CD8-positive, alpha-beta memory T cell (primary cell): Measurements from ENCODE around the gene ACSM5. TPM values are rescaled to one million over a fixed set of nuclear protein-coding genes. Genes with fewer than 3 reads are reported as not detected.

Source experiments
- CTCF ChIA-PET: fragments of 350-600 bp; sonication (Branson Sonifier 250); formaldehyde crosslinking; loops from one replicate; lab custom pipeline; 2021; ENCODE audit warnings: antibody characterized with exemption; lab: Charles Lee
- POLR2A ChIA-PET: fragments of 350-600 bp; sonication (Branson Sonifier 250); formaldehyde crosslinking; loops from one replicate; lab custom pipeline; 2021; ENCODE audit warnings: antibody characterized with exemption; lab: Charles Lee
- DNase-seq, 5 donors: peaks; one replicate each; pipeline versions ENCODE4 v3.0.0 to v3.0.0-alpha.2; 2020 to 2022; ENCODE audit warnings: mixed read lengths in 1 of 5
- H3K27ac ChIP-seq: one replicate; pipeline ENCODE4 v1.7.0; 2013; ENCODE audit warnings: low read depth, mild to moderate bottlenecking, low read length, moderate library complexity
- H3K27me3 ChIP-seq: 2 replicates; pipeline ENCODE4 v1.7.0; 2013; ENCODE audit warnings: low read length, mild to moderate bottlenecking; ENCODE audit not compliant: insufficient read depth, poor library complexity, severe bottlenecking
- H3K36me3 ChIP-seq: 2 replicates; pipeline ENCODE4 v1.7.0; 2013; ENCODE audit warnings: mild to moderate bottlenecking, low read length, moderate library complexity; ENCODE audit not compliant: insufficient read depth
- H3K4me1 ChIP-seq: 2 replicates; pipeline ENCODE4 v1.7.0; 2013; ENCODE audit warnings: mild to moderate bottlenecking, low read length, moderate library complexity; ENCODE audit not compliant: insufficient read depth
- H3K4me3 ChIP-seq: 2 replicates; pipeline ENCODE4 v1.7.0; 2013; ENCODE audit warnings: mild to moderate bottlenecking, low read length
- H3K9me3 ChIP-seq: 2 replicates; pipeline ENCODE4 v1.7.0; 2013; ENCODE audit warnings: mild to moderate bottlenecking, low read length
- H3K27ac Mint-ChIP-seq, 8 donors: one replicate each; pipeline ENCODE4 v1.8.0; 2020 to 2021; ENCODE audit warnings: mixed read lengths in 8 of 8, mild to moderate bottlenecking in 6 of 8, inconsistent platforms in 3 of 8, moderate library complexity in 3 of 8
- H3K27me3 Mint-ChIP-seq, 2 donors: one replicate each; pipeline ENCODE4 v1.8.0; 2020 to 2021; ENCODE audit warnings: mixed read lengths in 2 of 2, mild to moderate bottlenecking in 1 of 2, moderate library complexity in 1 of 2
- H3K36me3 Mint-ChIP-seq, 3 donors: one replicate each; pipeline ENCODE4 v1.8.0; 2020 to 2021; ENCODE audit warnings: mixed read lengths in 3 of 3, inconsistent platforms in 1 of 3, mild to moderate bottlenecking in 1 of 3
- H3K4me1 Mint-ChIP-seq, 3 donors: one replicate each; pipeline ENCODE4 v1.8.0; 2020 to 2021; ENCODE audit warnings: mixed read lengths in 3 of 3, inconsistent platforms in 1 of 3, mild to moderate bottlenecking in 1 of 3
- H3K4me3 Mint-ChIP-seq, 7 donors: one replicate each; pipeline ENCODE4 v1.8.0; 2020 to 2021; ENCODE audit warnings: mixed read lengths in 7 of 7, mild to moderate bottlenecking in 6 of 7, moderate library complexity in 4 of 7, inconsistent platforms in 2 of 7
- H3K9me3 Mint-ChIP-seq, 5 donors: one replicate each; pipeline ENCODE4 v1.8.0; 2020 to 2022; ENCODE audit warnings: mixed read lengths in 5 of 5, mild to moderate bottlenecking in 3 of 5, moderate library complexity in 2 of 5, inconsistent platforms in 1 of 5
- polyA plus RNA-seq: library from polyadenylated mRNA; unstranded; fragments of 300-500 nt; fragmentation: Illumina TruSeq; gene quantifications from one replicate; pipeline ENCODE4 v1.2.3, GENCODE V29; 2021
- total RNA-seq, 2 experiments: library from RNA; stranded (reverse); gene quantifications; one replicate each; pipeline ENCODE4 v1.2.3, GENCODE V29; 2021

The ACSM5 gene
- total RNA-seq (not detected), polyA plus RNA-seq (not detected)

GRCh38 chr16:20409398-20410120 is at the start of gene ACSM5:
Gene ACSM5 (plus strand): TSS chr16:20409534. CDS start chr16:20411485, 1,951 bp downstream.
- POLR2A ChIA-PET: no interaction called here
- Mint-ChIP-seq H3K27me3 (peaks cover 3 to 9% of the 10 kb centered on the region in 2 donors), H3K27ac (no peak within 1 kb of the TSS), H3K9me3 (no peaks in the 10 kb centered on the region), H3K36me3 (no peaks in the 10 kb centered on the region), H3K4me3 (peak within 1 kb of the TSS in 1 of 7 donors; percentile 4), H3K4me1 (no peaks in the 10 kb centered on the region)
- Histone ChIP-seq H3K27me3 (no peaks in the 10 kb centered on the region), H3K4me3 (no peak within 1 kb of the TSS), H3K36me3 (no peaks in the 10 kb centered on the region), H3K27ac (no peak within 1 kb of the TSS), H3K4me1 (no peaks in the 10 kb centered on the region), H3K9me3 (no peaks in the 10 kb centered on the region)
- CTCF ChIA-PET: no interaction called here
- no peak for DNase-seq

- Histone ChIP-seq H3K4me1 (no peaks in the 10 kb centered on the region), H3K27ac (no peak overlapping the region), H3K36me3 (no peaks in the 10 kb centered on the region), H3K27me3 (no peaks in the 10 kb centered on the region), H3K9me3 (no peaks in the 10 kb centered on the region), H3K4me3 (no peak overlapping the region)
- CTCF ChIA-PET: no interaction called here
- Mint-ChIP-seq H3K27me3 (peaks cover 1 to 4% of the 10 kb centered on the region in 2 donors), H3K9me3 (peaks cover 0 to 4% (median 2%) of the 10 kb centered on the region in 5 donors), H3K4me3 (no peak overlapping the region), H3K27ac (no peak overlapping the region), H3K4me1 (no peaks in the 10 kb centered on the region), H3K36me3 (no peaks in the 10 kb centered on the region)
- no peak for DNase-seq
- POLR2A ChIA-PET: no interaction called here
Observed at GRCh38 chr16:20359997-20360396, 49.3 kb upstream of the ACSM5 start.

GRCh38 chr16:20363191-20363590 is 46.1 kb upstream of the ACSM5 start:
- POLR2A ChIA-PET: no interaction called here
- Histone ChIP-seq H3K4me3 (no peak overlapping the region), H3K4me1 (no peaks in the 10 kb centered on the region), H3K27me3 (no peaks in the 10 kb centered on the region), H3K36me3 (no peaks in the 10 kb centered on the region), H3K9me3 (no peaks in the 10 kb centered on the region), H3K27ac (no peak overlapping the region)
- CTCF ChIA-PET: no interaction called here
- Mint-ChIP-seq H3K4me1 (no peaks in the 10 kb centered on the region), H3K36me3 (no peaks in the 10 kb centered on the region), H3K27ac (no peak overlapping the region), H3K27me3 (peaks cover 7 to 8% of the 10 kb centered on the region in 2 donors), H3K9me3 (peaks cover 0 to 4% (median 0%) of the 10 kb centered on the region in 5 donors), H3K4me3 (no peak overlapping the region)
- DNase-seq: no peak

GRCh38 chr16:20364051-20364450 is 45.3 kb upstream of the ACSM5 start:
- Histone ChIP-seq H3K4me1 (no peaks in the 10 kb centered on the region), H3K4me3 (no peak overlapping the region), H3K27me3 (no peaks in the 10 kb centered on the region), H3K9me3 (no peaks in the 10 kb centered on the region), H3K36me3 (no peaks in the 10 kb centered on the region), H3K27ac (no peak overlapping the region)
- H3K9me3 Mint-ChIP-seq: peaks cover 0 to 4% (median 0%) of the 10 kb centered on the region in 5 donors
- no peaks in the 10 kb centered on the region for H3K36me3 Mint-ChIP-seq
- no peaks in the 10 kb centered on the region for H3K4me1 Mint-ChIP-seq
- H3K27me3 Mint-ChIP-seq: peaks cover 8 to 10% of the 10 kb centered on the region in 2 donors
- ChIA-PET CTCF (no interaction called here), POLR2A (no interaction called here)
- H3K27ac Mint-ChIP-seq: no peak overlapping the region
- no peak for DNase-seq
- H3K4me3 Mint-ChIP-seq: no peak overlapping the region

GRCh38 chr16:20369452-20370054 is 39.8 kb upstream of the ACSM5 start:
- no peak overlapping the region for H3K4me3 Mint-ChIP-seq
- H3K36me3 Mint-ChIP-seq: no peaks in the 10 kb centered on the region
- Histone ChIP-seq H3K9me3 (no peaks in the 10 kb centered on the region), H3K27me3 (no peaks in the 10 kb centered on the region), H3K4me3 (no peak overlapping the region), H3K4me1 (no peaks in the 10 kb centered on the region), H3K27ac (no peak overlapping the region), H3K36me3 (no peaks in the 10 kb centered on the region)
- H3K27ac Mint-ChIP-seq: no peak overlapping the region
- no peaks in the 10 kb centered on the region for H3K4me1 Mint-ChIP-seq
- peaks cover 0 to 4% (median 0%) of the 10 kb centered on the region in 5 donors for H3K9me3 Mint-ChIP-seq
- DNase-seq: no peak
- peaks cover 12% of the 10 kb centered on the region in 2 donors for H3K27me3 Mint-ChIP-seq
- CTCF ChIA-PET: no interaction called here
- POLR2A ChIA-PET: no interaction called here

GRCh38 chr16:20372701-20373100 is 36.6 kb upstream of the ACSM5 start:
- peaks cover 7 to 16% of the 10 kb centered on the region in 2 donors for H3K27me3 Mint-ChIP-seq
- H3K27ac Mint-ChIP-seq: no peak overlapping the region
- Histone ChIP-seq H3K36me3 (no peaks in the 10 kb centered on the region), H3K4me3 (no peak overlapping the region), H3K4me1 (no peaks in the 10 kb centered on the region), H3K9me3 (no peaks in the 10 kb centered on the region), H3K27me3 (no peaks in the 10 kb centered on the region), H3K27ac (no peak overlapping the region)
- H3K4me1 Mint-ChIP-seq: no peaks in the 10 kb centered on the region
- H3K9me3 Mint-ChIP-seq: peaks cover 0 to 1% (median 0%) of the 10 kb centered on the region in 5 donors
- DNase-seq: no peak
- no peaks in the 10 kb centered on the region for H3K36me3 Mint-ChIP-seq
- ChIA-PET CTCF (no interaction called here), POLR2A (no interaction called here)
- H3K4me3 Mint-ChIP-seq: no peak overlapping the region

- CTCF ChIA-PET: no interaction called here
- no peak overlapping the region for H3K27ac ChIP-seq
- Mint-ChIP-seq H3K27ac (no peak overlapping the region), H3K4me1 (no peaks in the 10 kb centered on the region), H3K36me3 (no peaks in the 10 kb centered on the region), H3K27me3 (peaks cover 4 to 13% of the 10 kb centered on the region in 2 donors), H3K4me3 (no peak overlapping the region), H3K9me3 (no peaks in the 10 kb centered on the region)
- H3K4me3 ChIP-seq: no peak overlapping the region
- no peaks in the 10 kb centered on the region for H3K27me3 ChIP-seq
- no peaks in the 10 kb centered on the region for H3K4me1 ChIP-seq
- no peaks in the 10 kb centered on the region for H3K9me3 ChIP-seq
- POLR2A ChIA-PET: no interaction called here
- no peak for DNase-seq
- H3K36me3 ChIP-seq: no peaks in the 10 kb centered on the region
Observed at GRCh38 chr16:20377181-20377580, 32.2 kb upstream of the ACSM5 start.

GRCh38 chr16:20380782-20381181 is 28.6 kb upstream of the ACSM5 start:
- no peak overlapping the region for H3K27ac Mint-ChIP-seq
- H3K4me1 ChIP-seq: no peaks in the 10 kb centered on the region
- no peak overlapping the region for H3K4me3 ChIP-seq
- no peaks in the 10 kb centered on the region for H3K9me3 ChIP-seq
- no peaks in the 10 kb centered on the region for H3K9me3 Mint-ChIP-seq
- no peak overlapping the region for H3K4me3 Mint-ChIP-seq
- H3K4me1 Mint-ChIP-seq: no peaks in the 10 kb centered on the region
- no peak for DNase-seq
- no peaks in the 10 kb centered on the region for H3K36me3 ChIP-seq
- no peaks in the 10 kb centered on the region for H3K27me3 ChIP-seq
- H3K27ac ChIP-seq: no peak overlapping the region
- ChIA-PET CTCF (no interaction called here), POLR2A (no interaction called here)
- no peaks in the 10 kb centered on the region for H3K36me3 Mint-ChIP-seq
- H3K27me3 Mint-ChIP-seq: peaks cover 2 to 7% of the 10 kb centered on the region in 2 donors
